OCI-LY7 (cell line): Measurements from ENCODE around the gene SECISBP2L. TPM values are rescaled to one million over a fixed set of nuclear protein-coding genes. Genes with fewer than 3 reads are reported as not detected.

ENCODE experiments used
- BruUV-seq: library from RNA; stranded (reverse); fragments of 400-500 nt; replicated peaks from 2 replicates; lab custom pipeline; 2021; lab: Mats Ljungman, UMichigan
- CTCF ChIA-PET: fragments of 300-600 bp; sonication (Branson Sonifier 250); formaldehyde crosslinking; loops from one replicate; lab custom pipeline; 2022; ENCODE audit warnings: antibody characterized with exemption; ENCODE audit not compliant: unreplicated experiment; lab: Charles Lee
- POLR2A ChIA-PET: fragments of 300-600 bp; sonication (Branson Sonifier 250); formaldehyde crosslinking; loops from one replicate; lab custom pipeline; 2022; ENCODE audit warnings: antibody characterized with exemption; lab: Charles Lee
- DNase-seq: peaks from one replicate; pipeline ENCODE4 v3.0.0-alpha.2; 2015; ENCODE audit warnings: low spot score
- H2AFZ ChIP-seq: fragments of 200-600 bp; sonication (generic), shearing (Covaris generic); 2 replicates; pipeline ENCODE4 v1.6.1; 2014; ENCODE audit warnings: mild to moderate bottlenecking, antibody characterized with exemption, low read length, moderate library complexity
- H3K27ac ChIP-seq: fragments of 200-600 bp; sonication (generic); 2 replicates; pipeline ENCODE4 v1.5.1; 2014; ENCODE audit warnings: mixed run types, low read depth, mild to moderate bottlenecking, moderate library complexity, low read length, inconsistent platforms; ENCODE audit not compliant: poor library complexity, severe bottlenecking
- H3K36me3 ChIP-seq: fragments of 200-600 bp; sonication (generic); 2 replicates; pipeline ENCODE4 v1.6.1; 2014; ENCODE audit warnings: mild to moderate bottlenecking, antibody characterized with exemption, low read length, moderate library complexity, mixed read lengths; ENCODE audit not compliant: insufficient read depth
- H3K4me1 ChIP-seq: fragments of 200-600 bp; sonication (generic); 2 replicates; pipeline ENCODE4 v1.5.1; 2014; ENCODE audit warnings: mild to moderate bottlenecking, low read length; ENCODE audit not compliant: insufficient read depth, poor library complexity, severe bottlenecking
- H3K4me2 ChIP-seq: fragments of 200-600 bp; sonication (generic); 2 replicates; pipeline ENCODE4 v1.6.1; 2014; ENCODE audit warnings: mild to moderate bottlenecking, low read length
- H3K4me3 ChIP-seq: fragments of 200-600 bp; sonication (generic); 2 replicates; pipeline ENCODE4 v1.5.1; 2014; ENCODE audit warnings: mild to moderate bottlenecking, low read depth, low read length; ENCODE audit not compliant: poor library complexity, severe bottlenecking
- H3K79me2 ChIP-seq: fragments of 200-600 bp; sonication (generic); 2 replicates; pipeline ENCODE4 v1.6.1; 2016; ENCODE audit warnings: low read depth, mild to moderate bottlenecking, low read length, moderate library complexity, mixed read lengths; ENCODE audit not compliant: insufficient read depth
- H3K9me2 ChIP-seq: fragments of 200-600 bp; sonication (generic); 2 replicates; pipeline ENCODE4 v1.6.1; 2016; ENCODE audit warnings: mild to moderate bottlenecking, low read length, mixed read lengths; ENCODE audit not compliant: insufficient read depth
- H3K9me3 ChIP-seq: fragments of 200-600 bp; sonication (generic); 2 replicates; pipeline ENCODE4 v1.6.1; 2014; ENCODE audit warnings: mild to moderate bottlenecking, mixed run types, low read length, mixed read lengths
- H4K20me1 ChIP-seq: fragments of 200-600 bp; sonication (generic); 2 replicates; pipeline ENCODE4 v1.6.1; 2014; ENCODE audit warnings: mild to moderate bottlenecking, antibody characterized with exemption, low read length, moderate library complexity, mixed read lengths; ENCODE audit not compliant: insufficient read depth
- CTCF ChIP-seq: fragments of 200-600 bp; sonication (generic); conservative IDR thresholded peaks from 2 replicates; pipeline ENCODE4 v1.5.1; 2014; ENCODE audit warnings: mild to moderate bottlenecking, antibody characterized with exemption, low read length, moderate library complexity, mixed read lengths
- EZH2phosphoT487 ChIP-seq: fragments of 200-600 bp; sonication (generic); IDR thresholded peaks from 2 replicates; pipeline ENCODE4 v1.6.1; 2018; ENCODE audit warnings: low read depth, borderline replicate concordance, mild to moderate bottlenecking, mixed run types, antibody characterized with exemption, low read length, moderate library complexity, mixed read lengths
- intact Hi-C: fragments of 100-400 bp; cut with micrococcal nuclease; formaldehyde crosslinking; loops from one replicate; pipeline ENCODE4 v1.10.0; 2022; ENCODE audit not compliant: unreplicated experiment
- total RNA-seq, 2 experiments: library from RNA; depleted of rRNA in 1 of 2; stranded (reverse); fragments of >200 nt in 1 of 2; shearing (Covaris generic) in 1 of 2; gene quantifications; 2 replicates each; pipeline ENCODE4 v1.2.3, GENCODE V29; 2014 to 2022

The SECISBP2L gene
- total RNA-seq, 2 experiments from 2014 or later = 15.4 to 26.3 TPM

DNA sequence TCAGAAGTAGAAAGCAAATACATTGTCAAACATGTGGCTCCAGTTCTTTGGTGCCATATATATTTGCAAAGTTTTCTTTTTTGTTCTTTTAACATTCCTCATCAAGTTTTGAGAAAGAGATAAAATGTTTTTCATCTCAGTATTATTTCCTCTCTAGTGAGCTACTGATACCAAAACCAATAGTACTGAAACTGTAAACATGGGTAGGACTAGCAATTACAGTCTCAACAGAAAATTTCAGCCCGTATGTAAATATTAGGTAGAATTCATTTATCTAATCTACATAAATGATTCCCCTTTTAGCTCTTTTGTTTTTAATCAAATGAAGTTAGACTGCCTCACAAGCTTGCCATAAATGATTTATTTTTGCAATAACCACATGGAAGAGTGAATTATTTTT, 21.4 kb downstream of the SECISBP2L start:
- ChIA-PET CTCF (no interaction called here), POLR2A (interaction anchor here (0.7 kb wide), 1 partner anchor 98 kb away, joined by 3 read pairs; no protein-coding TSS in a partner anchor)
- H3K9me2 ChIP-seq = no peaks in the 10 kb centered on the region
- no peak overlapping the region for H3K4me2 ChIP-seq
- TF ChIP-seq EZH2phosphoT487 (no peak), CTCF (no peak)
- BruUV-seq = no TSS peak
- no peaks in the 10 kb centered on the region for H3K9me3 ChIP-seq
- no peak overlapping the region for H3K4me3 ChIP-seq
- H4K20me1 ChIP-seq = no peaks in the 10 kb centered on the region
- intact Hi-C loops = no loop called here
- no peak overlapping the region for H2AFZ ChIP-seq
- H3K36me3 ChIP-seq = peaks cover 50% of the 10 kb centered on the region
- no peak overlapping the region for H3K27ac ChIP-seq
- H3K79me2 ChIP-seq = no peaks in the 10 kb centered on the region
- no peaks in the 10 kb centered on the region for H3K4me1 ChIP-seq
- DNase-seq = no peak

- Histone ChIP-seq H3K9me3 (no peaks in the 10 kb centered on the region), H3K4me3 (no peak overlapping the region), H3K9me2 (no peaks in the 10 kb centered on the region), H3K36me3 (peaks cover 44% of the 10 kb centered on the region), H3K27ac (no peak overlapping the region), H3K4me1 (no peaks in the 10 kb centered on the region), H2AFZ (no peak overlapping the region), H3K79me2 (no peaks in the 10 kb centered on the region), H4K20me1 (no peaks in the 10 kb centered on the region), H3K4me2 (no peak overlapping the region)
- TF ChIP-seq CTCF = no peak
- no peak for TF ChIP-seq EZH2phosphoT487
- TSS peak; percentile 4 for BruUV-seq
- ChIA-PET POLR2A (no interaction called here), CTCF (no interaction called here)
- no peak for DNase-seq
- intact Hi-C loops = no loop called here
These were observed 22.9 kb downstream of the SECISBP2L start for GRCh38 chr15:49023354-49023753.

DNA sequence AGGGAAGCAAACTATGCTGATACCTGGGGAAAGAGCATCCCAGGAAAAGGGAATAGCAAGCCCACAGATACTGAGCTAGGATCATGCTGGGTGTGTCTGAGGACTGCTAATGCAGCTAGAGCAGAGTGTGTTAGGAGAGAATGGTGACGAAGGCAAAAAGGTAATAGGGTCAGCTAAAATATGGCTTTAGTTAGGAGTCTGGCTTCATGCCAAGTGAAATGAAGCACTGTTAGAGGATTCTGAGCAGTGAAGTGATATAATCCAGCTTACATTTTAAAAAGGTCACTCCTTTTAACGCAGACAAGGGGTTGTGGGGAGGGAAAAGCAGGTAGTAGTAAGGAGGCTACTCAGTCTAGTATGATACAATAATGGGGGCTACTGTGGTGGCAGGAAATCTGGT, 30.4 kb downstream of the SECISBP2L start:
- Histone ChIP-seq H3K9me3 (no peaks in the 10 kb centered on the region), H3K4me2 (no peak overlapping the region), H2AFZ (no peak overlapping the region), H3K9me2 (no peaks in the 10 kb centered on the region), H3K36me3 (peaks cover 42% of the 10 kb centered on the region), H4K20me1 (no peaks in the 10 kb centered on the region), H3K79me2 (no peaks in the 10 kb centered on the region), H3K4me3 (no peak overlapping the region), H3K4me1 (no peaks in the 10 kb centered on the region), H3K27ac (no peak overlapping the region)
- intact Hi-C loops = no loop called here
- no TSS peak for BruUV-seq
- TF ChIP-seq EZH2phosphoT487 (no peak), CTCF (no peak)
- no peak for DNase-seq
- ChIA-PET CTCF (no interaction called here), POLR2A (interaction anchor here (0.6 to 1.0 kb wide), 3 partner anchors 31 to 440 kb away, joined by 3 read pairs; no protein-coding TSS in a partner anchor)
